Ishikawa (cell line): ENCODE results near the gene SRSF4.

Experiments
- CREB1 ChIP-seq: IDR thresholded peaks from 2 replicates; pipeline ENCODE4 v1.6.1; 2012; ENCODE audit warnings: low read depth
- EGR1 ChIP-seq: IDR thresholded peaks from 2 replicates; pipeline ENCODE4 v1.6.1; 2012
- EP300 ChIP-seq: IDR thresholded peaks from 2 replicates; pipeline ENCODE4 v1.6.1; 2012; ENCODE audit warnings: borderline replicate concordance
- FOXM1 ChIP-seq: IDR thresholded peaks from 2 replicates; pipeline ENCODE4 v1.6.1; 2012; ENCODE audit warnings: low read depth, borderline replicate concordance
- NFIC ChIP-seq: IDR thresholded peaks from 2 replicates; pipeline ENCODE4 v1.6.1; 2012
- TAF1 ChIP-seq: IDR thresholded peaks from 2 replicates; pipeline ENCODE4 v1.6.1; 2012; ENCODE audit warnings: low read depth, mild to moderate bottlenecking
- TCF12 ChIP-seq: IDR thresholded peaks from 2 replicates; pipeline ENCODE4 v1.6.1; 2012; ENCODE audit warnings: low read depth
- TEAD4 ChIP-seq: IDR thresholded peaks from 2 replicates; pipeline ENCODE4 v1.6.1; 2012
- YY1 ChIP-seq: IDR thresholded peaks from 2 replicates; pipeline ENCODE4 v1.6.1; 2012; ENCODE audit warnings: low read depth
- TF ChIP-seq, protein P1 (sequence below): IDR thresholded peaks from 2 replicates; pipeline ENCODE4 v1.6.1; 2012
- TF ChIP-seq, protein P2 (sequence below): IDR thresholded peaks from 2 replicates; pipeline ENCODE4 v1.6.1; 2012
- TF ChIP-seq, protein P3 (sequence below): IDR thresholded peaks from 2 replicates; pipeline ENCODE4 v1.6.1; 2012; ENCODE audit warnings: low read depth, mild to moderate bottlenecking

DNA sequence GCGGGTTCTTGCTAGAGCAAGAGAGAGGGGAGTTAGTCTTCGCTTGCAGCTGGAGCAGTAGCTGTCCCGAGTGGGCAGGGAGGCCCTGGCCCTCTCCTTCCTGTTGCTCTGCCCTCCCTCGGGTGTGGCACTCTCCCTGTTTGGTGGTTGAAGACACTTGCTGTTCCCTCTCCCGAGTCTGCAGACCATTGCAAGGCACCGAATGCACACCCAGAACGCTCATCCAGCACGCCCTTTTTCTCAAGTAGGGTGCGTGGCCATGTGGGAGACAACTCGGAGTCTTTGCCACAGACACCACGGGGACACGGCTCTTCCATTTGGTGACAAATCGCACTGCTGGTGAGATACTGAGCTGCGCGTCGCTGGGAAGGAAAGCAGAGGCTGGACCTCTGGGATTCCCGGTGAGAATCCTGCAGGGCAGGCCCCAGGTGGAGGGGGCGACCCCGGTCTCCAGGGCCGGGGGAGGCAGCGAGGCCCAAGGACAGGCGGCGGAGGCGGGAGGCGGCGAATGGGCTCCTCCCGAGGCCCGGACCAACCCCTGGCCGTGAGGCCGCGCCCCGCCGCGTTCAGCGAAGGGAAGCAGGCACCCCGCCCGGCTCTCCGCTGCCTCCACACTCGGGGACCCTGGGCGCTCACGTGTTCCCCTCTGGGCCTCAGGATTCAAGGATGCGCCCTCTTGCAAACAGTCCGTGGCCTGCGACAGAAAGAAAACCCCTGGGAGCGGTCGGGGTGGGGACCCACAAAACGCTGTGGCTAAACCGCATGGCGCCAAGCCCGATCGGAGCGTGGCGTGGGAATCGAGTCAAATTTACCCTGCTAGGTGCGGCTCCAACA lies 47.6 kb downstream of the SRSF4 start:
- TF ChIP-seq CREB1 (no peak), YY1 (no peak), FOXM1 (no peak), TAF1 (no peak), EGR1 (no peak), NFIC (no peak), TEAD4 (no peak), EP300 (no peak), TCF12 (no peak)
- TF ChIP-seq, protein P1, sequence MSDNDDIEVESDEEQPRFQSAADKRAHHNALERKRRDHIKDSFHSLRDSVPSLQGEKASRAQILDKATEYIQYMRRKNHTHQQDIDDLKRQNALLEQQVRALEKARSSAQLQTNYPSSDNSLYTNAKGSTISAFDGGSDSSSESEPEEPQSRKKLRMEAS: no peak
- TF ChIP-seq, protein P2, sequence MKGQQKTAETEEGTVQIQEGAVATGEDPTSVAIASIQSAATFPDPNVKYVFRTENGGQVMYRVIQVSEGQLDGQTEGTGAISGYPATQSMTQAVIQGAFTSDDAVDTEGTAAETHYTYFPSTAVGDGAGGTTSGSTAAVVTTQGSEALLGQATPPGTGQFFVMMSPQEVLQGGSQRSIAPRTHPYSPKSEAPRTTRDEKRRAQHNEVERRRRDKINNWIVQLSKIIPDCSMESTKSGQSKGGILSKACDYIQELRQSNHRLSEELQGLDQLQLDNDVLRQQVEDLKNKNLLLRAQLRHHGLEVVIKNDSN: peak; percentile 4; the same call in 1 of the 2 replicates
- TF ChIP-seq, protein P3, sequence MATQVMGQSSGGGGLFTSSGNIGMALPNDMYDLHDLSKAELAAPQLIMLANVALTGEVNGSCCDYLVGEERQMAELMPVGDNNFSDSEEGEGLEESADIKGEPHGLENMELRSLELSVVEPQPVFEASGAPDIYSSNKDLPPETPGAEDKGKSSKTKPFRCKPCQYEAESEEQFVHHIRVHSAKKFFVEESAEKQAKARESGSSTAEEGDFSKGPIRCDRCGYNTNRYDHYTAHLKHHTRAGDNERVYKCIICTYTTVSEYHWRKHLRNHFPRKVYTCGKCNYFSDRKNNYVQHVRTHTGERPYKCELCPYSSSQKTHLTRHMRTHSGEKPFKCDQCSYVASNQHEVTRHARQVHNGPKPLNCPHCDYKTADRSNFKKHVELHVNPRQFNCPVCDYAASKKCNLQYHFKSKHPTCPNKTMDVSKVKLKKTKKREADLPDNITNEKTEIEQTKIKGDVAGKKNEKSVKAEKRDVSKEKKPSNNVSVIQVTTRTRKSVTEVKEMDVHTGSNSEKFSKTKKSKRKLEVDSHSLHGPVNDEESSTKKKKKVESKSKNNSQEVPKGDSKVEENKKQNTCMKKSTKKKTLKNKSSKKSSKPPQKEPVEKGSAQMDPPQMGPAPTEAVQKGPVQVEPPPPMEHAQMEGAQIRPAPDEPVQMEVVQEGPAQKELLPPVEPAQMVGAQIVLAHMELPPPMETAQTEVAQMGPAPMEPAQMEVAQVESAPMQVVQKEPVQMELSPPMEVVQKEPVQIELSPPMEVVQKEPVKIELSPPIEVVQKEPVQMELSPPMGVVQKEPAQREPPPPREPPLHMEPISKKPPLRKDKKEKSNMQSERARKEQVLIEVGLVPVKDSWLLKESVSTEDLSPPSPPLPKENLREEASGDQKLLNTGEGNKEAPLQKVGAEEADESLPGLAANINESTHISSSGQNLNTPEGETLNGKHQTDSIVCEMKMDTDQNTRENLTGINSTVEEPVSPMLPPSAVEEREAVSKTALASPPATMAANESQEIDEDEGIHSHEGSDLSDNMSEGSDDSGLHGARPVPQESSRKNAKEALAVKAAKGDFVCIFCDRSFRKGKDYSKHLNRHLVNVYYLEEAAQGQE: no peak
